ENCODE data around the gene SOWAHC.
A peak's percentile ranks its signal among the peaks of the same experiment; 100 is the strongest.
"Not testable (repeated sequence)": the region's sequence is repeated elsewhere in the genome, so short reads cannot be mapped to it uniquely, and the experiment has no call there.

SOWAHC gene, protein sequence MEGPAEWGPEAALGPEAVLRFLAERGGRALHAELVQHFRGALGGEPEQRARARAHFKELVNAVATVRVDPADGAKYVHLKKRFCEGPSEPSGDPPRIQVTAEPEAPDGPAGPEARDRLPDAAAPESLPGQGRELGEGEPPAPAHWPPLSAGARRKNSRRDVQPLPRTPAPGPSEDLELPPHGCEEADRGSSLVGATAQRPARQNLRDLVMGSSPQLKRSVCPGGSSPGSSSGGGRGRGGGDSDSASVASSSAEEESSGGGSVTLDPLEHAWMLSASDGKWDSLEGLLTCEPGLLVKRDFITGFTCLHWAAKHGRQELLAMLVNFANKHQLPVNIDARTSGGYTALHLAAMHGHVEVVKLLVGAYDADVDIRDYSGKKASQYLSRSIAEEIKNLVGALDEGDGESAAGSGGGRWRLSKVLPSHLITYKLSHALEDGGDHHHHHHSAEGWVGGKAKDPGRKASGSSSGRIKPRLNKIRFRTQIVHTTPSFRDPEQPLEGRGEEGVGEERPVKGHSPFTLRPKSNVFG

DNA sequence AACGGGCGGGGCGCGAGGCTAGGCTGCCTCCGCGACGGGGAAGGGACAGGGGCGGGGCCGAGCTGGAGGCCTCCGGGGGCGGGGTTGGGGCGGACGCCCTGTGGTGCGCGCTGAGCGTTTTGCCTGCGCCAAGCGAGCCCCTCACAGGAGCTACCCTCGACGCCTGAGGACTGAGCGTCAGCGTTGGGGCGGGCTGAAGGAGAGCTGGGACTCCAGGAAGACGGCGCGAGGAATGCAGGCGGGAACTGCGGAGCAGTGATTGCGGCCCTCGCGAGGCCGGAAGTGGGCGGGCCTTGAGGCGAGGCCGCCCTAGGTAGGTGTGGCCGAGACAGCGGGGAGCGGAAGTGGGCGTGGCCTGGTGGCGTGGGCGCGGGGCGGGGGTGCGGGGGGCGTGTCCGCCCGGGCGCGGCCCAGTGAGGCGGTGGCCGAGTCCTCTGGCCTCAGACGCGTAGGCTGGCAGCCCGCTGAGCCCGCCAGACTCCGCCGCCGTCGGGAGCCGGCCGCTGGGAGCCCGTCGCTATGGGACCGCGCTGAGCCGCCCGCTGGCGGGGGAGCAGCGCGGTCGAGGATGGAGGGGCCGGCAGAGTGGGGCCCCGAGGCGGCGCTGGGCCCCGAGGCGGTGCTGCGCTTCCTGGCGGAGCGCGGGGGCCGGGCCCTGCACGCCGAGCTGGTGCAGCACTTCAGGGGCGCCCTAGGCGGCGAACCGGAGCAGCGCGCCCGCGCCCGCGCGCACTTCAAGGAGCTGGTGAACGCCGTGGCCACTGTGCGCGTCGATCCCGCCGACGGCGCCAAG, at the start of gene SOWAHC, which contains the start of gene SEPTIN10:
SOWAHC (plus strand) TSS at position 443 of the 793 bp plus-strand sequence; CDS start at position 569, 126 bp downstream.
SEPTIN10 (minus strand) TSS at position 45 of the 793 bp plus-strand sequence. CDS start 139 bp downstream, outside the sequence.
- DNase-seq (ENCODE audit: low read depth) = peak; percentile 98

DNA sequence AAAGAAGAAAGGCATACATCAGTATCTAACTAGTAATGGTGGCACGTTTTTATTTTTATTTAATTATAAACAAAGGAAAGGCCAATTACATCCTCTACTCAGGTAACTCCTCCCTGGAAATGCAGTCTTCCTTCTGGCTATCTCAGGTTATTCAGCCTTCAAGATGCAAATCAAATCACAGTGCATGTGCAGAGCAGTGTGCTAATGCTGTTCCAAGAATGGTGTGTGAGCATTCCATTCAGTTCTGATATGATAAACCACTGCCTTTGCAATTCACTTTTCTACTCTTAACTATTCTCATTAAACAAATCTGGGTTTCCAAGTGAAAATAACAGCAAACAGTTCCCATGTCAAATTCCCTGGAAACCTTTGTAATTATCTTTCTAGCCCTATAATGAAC, 38.8 kb upstream of the SOWAHC start:
- DNase-seq (ENCODE audit: low read depth) = no peak

DNA sequence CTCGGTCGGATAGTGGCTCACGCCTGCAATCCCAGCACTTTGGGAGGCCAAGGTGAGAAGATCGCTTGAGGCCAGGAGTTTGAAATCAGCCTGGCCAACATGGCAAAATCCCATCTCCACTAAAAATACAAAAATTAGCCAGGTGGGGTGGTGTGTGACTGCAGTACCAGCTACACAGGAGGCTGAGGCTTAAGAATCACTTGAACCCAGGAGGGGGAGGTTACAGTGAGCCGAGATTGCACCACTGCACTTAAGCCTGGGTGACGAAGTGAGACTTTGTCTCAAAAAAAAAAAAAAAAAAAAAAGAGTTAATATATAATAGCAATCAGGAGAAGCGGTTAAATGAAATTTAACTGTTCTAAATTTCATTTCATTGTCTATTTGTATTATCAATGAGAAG, 36.5 kb upstream of the SOWAHC start:
- DNase-seq (ENCODE audit: low read depth) = not testable (repeated sequence)

DNA sequence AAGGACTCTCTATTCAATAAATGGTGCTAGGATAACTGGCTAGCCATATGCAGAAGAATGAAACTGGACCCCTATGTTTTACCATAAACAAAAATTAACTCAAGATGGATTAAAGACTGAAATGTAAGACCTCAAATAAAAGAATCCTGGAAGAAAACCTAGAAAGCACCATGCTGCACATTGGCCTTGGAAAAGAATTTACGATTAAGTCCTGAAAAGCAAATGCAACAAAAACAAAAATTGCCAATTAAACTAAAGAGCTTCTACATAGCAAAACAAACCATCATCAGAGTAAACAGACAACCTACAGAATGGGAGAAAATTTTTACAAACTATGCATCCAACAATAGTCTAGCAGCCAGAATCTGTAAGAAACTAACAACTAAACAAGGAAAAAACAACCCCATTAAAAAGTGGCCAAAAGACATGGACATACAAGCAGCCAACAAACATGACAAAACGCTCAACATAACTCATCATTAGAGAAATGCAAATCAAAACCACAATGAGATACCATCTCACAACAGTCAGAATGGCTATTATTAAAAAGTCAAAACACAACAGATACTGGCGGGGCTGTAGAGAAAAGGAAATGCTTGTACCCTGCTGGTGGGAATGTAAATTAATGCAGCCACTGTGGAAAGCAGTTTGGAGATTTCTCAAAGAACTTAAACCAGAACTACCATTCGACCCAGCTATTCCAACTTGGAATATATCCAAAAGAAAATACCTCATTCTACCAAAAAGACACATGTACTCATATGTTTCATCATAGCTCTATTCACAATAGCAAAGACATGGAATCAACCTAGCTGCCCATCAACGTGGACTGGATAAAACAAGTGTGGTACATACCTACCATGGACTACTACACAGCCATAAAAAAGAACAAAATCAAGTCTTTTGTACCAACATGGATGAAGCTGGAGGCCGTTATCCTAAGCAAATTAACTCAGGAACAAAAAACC, 31.0 kb upstream of the SOWAHC start:
- peak; percentile 54 for DNase-seq (ENCODE audit: low read depth)

DNA sequence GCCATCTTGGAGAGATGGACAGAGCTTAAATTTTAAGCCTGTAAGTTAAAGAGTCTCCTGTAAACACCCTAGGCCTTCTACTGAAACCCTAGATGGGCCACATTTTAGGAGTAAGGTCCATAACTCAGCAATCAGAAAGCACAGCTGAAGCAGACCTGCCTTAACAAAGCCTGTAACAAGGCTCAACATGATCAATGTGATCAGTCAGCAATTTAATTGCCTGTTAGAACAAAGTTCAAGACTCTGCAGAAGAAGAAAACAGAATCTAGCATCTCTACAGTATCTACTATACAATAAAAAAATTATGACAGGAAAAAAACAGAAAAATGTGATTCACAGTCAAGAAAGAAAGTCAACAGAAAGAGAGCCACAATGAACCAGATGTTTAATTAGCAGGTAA, 27.5 kb upstream of the SOWAHC start:
- no peak for DNase-seq (ENCODE audit: low read depth)

DNA sequence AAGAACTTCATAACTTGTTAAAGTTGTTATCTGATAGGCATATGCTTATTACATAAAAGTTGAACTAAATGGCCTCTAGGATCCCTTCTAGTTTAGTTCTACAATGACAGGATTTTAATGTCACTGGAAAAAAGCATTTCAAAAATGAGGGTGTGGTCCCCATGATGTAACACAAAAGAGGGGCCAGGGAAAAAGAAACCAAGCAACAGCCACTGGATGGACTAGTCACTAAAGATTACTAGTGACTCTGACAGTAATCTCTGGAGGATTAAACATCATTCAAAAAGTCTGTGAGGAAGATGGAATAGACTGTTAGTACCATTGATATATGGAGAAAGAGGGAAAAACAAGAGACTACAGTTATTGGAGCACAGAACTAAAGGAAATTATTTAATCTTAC, 23.0 kb upstream of the SOWAHC start:
- DNase-seq (ENCODE audit: low read depth) = no peak

DNA sequence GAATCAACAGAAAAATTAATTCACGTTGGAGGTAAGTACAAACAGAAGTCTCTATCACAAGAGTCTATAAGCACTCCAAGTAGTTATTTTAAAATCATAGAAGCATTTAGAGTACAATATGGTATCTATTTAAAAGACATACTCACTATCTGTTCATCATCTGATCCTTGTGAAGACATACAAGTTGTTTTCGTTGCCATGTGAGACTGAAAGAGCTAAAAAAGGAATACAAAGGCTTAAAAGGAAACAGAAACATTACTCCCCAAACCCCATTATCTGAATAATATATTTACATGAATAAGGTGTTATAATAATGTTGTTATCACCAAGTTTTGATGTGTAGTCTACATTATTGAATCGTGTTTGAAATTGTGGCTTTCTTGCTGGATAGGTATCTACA, 21.3 kb upstream of the SOWAHC start:
- DNase-seq (ENCODE audit: low read depth) = no peak

DNA sequence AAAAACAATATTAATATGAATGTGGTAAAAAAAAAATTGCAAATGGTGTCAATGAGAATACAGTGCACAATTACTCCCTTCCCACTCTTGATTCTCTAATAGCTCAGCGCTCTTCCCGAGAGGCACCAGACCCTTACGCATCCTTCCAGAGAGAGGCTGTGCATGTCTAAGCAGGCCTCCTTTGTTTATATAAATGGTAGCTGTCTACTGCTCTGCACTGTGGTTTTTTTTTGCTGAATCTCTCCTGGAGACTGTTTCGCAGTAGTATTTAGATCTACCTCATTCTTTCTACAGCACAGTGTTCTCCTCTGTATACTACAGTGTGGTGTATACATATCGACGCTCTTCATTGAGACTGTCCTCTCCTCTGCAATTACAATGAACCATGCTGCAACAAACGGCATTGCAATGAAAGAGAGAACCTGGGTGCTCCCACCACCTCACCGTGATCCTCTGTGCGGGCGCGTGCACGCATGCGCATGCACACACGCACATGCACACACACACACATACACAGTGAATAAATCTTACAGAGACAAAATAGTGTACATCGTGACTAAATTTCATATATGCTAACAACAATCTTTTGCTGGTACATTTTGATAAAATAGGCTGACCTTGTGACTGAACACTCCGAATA, 19.8 kb upstream of the SOWAHC start:
- peak; percentile 76 for DNase-seq (ENCODE audit: low read depth)

DNA sequence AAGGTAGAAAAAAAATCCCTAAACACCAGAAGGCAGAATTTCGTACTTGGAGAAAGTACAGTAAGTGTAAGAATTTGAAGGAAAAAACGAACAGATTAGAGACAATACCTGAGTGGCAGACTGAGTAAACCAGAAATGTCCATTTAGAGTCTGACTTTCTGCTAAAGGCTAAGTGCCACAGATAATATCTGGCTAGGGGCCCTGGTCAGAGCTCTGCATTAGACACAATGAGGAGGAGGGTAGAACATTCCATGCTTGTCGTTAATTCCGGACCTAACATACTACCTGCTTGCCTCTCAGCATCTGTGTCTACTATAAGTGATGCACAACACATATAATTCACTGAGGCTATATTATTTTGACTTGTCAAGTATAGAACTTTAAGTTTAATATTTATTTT, 18.5 kb upstream of the SOWAHC start:
- DNase-seq (ENCODE audit: low read depth) = no peak

DNA sequence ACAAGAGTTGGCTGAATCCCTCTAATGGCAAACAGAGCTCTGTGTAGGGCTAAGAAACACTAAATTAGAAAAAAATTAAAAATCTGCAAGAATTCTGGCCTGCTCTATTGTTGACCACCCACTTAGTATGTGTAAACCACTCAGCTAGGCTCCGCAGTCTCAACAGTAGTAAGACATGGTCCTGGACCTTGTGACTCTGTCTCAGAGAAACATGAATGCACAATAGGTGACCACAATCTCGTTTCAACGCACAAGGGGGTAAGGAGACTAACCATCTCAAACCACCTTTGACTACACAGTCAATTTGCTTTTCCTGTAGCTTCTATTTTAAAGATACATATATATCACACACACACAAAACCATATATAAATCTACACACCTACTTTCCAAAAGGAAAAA, 16.9 kb upstream of the SOWAHC start:
- DNase-seq (ENCODE audit: low read depth) = no peak

DNA sequence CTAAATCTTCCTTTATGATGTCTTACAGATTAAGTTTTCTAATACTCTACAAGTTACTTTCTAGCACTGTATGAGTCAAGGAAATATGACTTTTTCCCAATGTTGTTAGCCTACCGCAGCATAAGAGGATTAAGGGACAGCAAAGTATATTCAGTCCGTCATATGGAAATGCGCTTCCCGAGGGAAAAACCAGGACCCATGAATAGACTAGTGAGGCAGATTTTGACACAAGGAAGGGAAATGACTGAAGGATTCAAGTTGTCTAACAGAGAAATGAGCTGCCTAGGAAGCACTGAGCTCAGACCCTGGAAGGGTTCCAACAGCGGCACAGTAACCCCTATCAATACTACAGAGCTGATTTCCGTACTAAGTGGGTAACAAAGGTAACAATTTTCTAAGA, 12.4 kb upstream of the SOWAHC start:
- DNase-seq (ENCODE audit: low read depth) = no peak

DNA sequence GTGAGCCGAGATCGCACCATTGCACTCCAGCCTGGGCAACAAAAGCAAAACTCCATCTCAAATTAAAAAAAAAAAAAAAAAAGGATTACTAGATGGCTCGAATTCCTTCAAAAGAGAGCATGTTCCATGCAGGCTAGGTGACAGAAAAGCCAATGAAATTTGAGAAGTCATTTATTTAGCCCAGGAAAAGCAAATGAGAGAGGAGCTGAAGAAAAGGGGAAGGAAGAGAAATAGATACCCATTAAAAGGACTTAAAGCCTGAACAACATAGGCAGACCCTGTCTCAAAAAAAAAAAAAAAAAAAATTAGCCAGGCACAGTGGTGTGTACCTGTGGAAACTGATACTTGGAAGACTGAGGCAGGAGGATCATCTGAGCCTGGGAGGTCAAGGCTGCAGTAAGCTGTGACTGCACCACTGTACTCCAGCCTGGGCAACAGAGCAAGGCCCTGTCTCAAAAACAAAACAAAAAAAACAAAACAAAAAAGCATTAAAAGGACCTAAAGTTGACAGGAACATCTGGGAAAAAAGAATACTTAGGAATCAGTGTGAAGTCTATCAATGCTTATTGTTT, 11.5 kb upstream of the SOWAHC start:
- no peak for DNase-seq (ENCODE audit: low read depth)

DNA sequence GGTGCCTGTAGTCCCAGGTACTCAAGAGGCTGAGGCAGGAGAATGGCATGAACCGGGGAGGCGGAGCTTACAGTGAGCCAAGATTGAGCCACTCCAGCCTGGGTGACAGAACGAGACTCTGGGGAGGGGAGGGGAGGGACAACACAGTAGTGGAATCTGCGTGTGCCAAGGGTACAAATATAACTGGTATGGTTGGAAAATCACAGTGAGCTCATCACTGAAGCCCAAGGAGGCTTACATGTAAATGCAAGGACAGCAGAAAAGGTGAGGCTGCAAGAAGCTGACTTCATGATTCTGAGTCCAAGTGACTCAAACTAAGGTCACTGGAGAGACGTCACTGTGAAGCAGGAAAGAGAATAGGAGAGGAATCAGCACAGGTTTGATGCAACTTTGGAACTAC, 9.6 kb upstream of the SOWAHC start:
- peak; percentile 47 for DNase-seq (ENCODE audit: low read depth)

DNA sequence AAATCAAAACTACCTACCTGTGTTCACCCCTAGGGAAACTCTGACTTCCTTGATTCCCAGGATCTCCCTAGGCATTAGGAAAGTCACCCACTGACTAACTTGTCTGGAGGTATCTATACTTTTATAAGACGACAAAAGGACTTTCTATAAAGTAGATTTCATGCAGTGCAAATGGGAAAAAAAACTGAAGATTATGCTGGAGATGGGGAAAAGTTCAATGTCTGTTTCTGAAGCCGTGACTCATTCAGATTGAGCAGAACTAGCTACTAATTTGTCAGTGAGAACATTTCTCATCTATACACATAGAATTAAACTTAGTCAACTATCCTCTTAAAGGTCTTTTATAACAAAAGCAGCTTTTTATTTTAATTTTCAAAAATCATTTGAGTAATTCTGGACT, 6.4 kb upstream of the SOWAHC start:
- no peak for DNase-seq (ENCODE audit: low read depth)

DNA sequence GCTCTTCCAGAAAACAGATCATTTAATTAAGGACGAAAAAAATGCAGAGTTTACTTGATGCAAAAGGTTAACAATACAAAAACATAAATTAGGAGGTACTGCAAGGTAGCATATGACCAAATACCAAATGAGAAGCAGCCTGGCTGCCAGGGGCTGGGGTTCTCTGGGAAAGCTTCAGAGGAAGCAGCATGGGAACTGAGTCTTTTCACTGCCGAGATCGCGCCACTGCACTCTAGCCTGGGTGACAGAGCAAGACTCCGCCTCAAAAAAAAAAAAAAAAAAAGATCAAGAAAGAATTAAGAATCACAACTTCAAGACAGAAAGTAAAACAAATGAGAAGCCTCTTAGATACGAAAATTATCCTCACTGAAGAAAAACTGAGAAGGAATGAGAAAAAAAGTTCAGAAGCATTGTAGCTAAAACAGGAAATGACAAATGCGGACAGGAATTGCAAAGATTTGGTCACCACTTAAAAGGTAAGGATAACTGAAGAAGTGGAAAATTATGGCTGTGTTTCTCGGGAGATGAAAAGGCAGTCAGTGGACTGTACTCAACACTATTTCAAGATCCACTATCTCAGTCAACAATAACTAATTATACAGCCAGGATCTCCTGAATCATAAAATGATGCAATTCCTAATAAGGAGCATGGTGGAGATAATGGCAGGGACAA, 4.7 kb upstream of the SOWAHC start:
- DNase-seq (ENCODE audit: low read depth) = peak; percentile 60

DNA sequence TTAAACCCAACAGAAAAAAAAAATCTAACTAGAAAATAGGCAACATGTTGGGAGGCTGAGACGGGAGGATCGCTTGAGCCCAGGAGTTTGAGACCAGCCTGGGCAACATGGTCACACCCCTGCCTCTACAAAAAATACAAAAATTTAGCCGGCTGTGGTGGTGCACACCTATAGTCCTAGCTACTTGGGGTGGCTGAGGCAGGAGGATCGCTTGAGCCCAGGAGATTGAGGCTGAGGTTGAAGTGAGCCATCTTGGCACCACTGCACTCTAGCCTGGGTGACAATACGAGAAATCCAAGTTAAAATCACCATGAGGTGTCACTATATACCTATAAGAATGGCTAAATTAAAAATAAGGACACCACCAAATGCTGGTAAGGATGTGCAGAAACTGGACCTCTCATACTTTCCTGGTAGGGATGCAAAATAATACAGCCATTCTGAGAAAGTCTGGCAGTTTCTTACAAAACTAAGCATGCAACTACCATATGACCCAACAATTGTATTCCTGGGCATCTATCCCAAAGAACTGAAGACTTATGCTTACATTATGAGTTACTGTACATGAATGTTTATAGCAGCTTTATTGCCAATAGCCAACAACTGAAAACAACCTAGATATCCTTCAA, 2.6 kb upstream of the SOWAHC start:
- peak; percentile 80 for DNase-seq (ENCODE audit: low read depth)

DNA sequence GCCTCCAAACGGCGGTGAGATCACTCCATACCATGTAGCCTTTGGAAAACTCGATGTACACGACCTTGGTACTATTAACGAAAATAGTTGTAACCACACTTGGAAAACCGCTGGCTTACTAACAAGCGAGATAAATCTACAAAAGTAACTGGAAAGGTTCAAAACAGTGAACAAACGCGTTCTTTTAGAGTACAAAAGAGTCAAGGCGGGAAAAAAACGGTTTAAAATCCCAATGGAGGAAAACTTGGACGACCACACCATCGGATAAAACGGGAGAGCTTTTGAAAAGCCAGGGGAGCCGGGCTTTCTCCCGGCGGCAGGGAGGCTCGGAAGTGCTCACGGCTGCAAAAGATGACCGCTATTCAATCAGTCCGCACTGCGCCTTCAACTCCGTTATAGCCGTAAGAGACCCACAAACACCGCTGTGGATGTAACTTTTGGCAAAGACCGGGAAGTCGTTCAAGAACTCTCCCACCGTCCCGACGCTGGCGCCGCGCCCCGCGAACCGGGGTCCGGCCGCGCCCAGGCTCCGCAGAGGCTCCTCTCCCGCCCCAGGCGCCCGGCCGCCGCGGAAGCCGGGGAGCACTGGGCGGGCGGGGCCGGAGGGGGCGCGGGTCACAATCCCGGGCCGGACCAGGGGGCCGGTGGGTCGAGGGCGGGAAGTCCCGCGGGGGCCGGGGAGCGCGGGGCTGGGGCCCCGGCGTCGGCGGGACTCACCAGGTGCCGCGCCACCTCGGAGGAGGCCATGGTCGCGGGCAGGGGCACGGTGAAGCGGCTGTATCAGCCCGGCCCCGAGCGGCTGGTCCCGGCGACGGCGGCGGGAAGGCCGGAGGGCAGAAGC, 863 bp upstream of the SOWAHC start:
- peak; percentile 59 for DNase-seq (ENCODE audit: low read depth)

DNA sequence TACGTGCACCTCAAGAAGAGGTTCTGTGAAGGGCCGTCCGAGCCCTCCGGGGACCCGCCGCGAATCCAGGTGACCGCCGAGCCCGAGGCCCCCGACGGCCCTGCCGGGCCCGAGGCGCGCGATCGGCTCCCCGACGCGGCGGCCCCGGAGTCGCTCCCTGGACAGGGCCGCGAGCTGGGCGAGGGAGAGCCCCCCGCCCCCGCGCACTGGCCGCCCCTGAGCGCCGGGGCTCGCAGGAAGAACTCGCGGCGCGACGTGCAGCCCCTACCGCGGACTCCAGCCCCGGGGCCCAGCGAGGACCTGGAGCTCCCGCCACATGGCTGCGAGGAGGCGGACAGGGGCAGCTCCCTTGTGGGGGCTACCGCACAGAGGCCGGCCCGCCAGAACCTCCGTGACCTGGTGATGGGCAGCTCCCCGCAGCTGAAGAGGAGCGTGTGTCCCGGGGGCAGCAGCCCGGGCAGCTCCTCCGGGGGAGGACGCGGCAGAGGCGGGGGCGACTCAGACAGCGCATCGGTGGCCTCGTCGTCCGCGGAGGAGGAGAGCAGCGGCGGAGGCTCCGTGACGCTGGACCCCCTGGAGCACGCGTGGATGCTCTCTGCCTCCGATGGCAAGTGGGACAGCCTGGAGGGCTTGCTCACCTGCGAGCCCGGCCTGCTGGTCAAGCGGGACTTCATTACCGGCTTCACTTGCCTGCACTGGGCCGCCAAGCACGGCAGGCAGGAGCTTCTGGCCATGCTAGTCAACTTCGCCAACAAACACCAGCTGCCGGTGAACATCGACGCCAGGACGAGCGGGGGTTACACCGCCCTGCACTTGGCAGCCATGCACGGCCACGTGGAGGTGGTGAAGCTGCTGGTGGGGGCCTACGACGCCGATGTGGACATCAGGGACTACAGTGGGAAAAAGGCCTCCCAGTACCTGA, 812 bp downstream of the SOWAHC start:
- DNase-seq (ENCODE audit: low read depth) = no peak
